H9 (cell line): Measurements from ENCODE around the gene CCDC57. TPM values are rescaled to one million over a fixed set of nuclear protein-coding genes. Genes with fewer than 3 reads are reported as not detected.

Experiments
- DNase-seq: peaks from one replicate; pipeline ENCODE4 v3.0.0-alpha.2; 2017
- H2AFZ ChIP-seq: one replicate; pipeline ENCODE4 v1.6.1; 2013; ENCODE audit warnings: mild to moderate bottlenecking, low read length, control low read depth, moderate library complexity
- H2AK5ac ChIP-seq: 2 replicates; pipeline ENCODE4 v1.6.1; 2013; ENCODE audit warnings: low read length, control low read depth, mixed read lengths; ENCODE audit not compliant: insufficient read length
- H2BK120ac ChIP-seq: one replicate; pipeline ENCODE4 v1.6.1; 2013; ENCODE audit warnings: low read depth, mild to moderate bottlenecking, low read length, control low read depth, inconsistent platforms; ENCODE audit not compliant: poor library complexity, severe bottlenecking
- H2BK12ac ChIP-seq: 2 replicates; pipeline ENCODE4 v1.6.1; 2013; ENCODE audit warnings: low read length, control low read depth, mixed read lengths, low read depth; ENCODE audit not compliant: insufficient read length
- H2BK15ac ChIP-seq: 2 replicates; pipeline ENCODE4 v1.6.1; 2013; ENCODE audit warnings: low read depth, low read length, control low read depth
- H2BK20ac ChIP-seq: one replicate; pipeline ENCODE4 v1.6.1; 2013; ENCODE audit warnings: low read depth, mild to moderate bottlenecking, low read length, control low read depth, inconsistent platforms; ENCODE audit not compliant: poor library complexity, severe bottlenecking
- H2BK5ac ChIP-seq: 2 replicates; pipeline ENCODE4 v1.6.1; 2013; ENCODE audit warnings: low read length, control low read depth, mixed read lengths; ENCODE audit not compliant: insufficient read length
- H3K14ac ChIP-seq: 2 replicates; pipeline ENCODE4 v1.6.1; 2013; ENCODE audit warnings: low read length, control low read depth; ENCODE audit not compliant: insufficient read depth
- H3K18ac ChIP-seq: 2 replicates; pipeline ENCODE4 v1.6.1; 2013; ENCODE audit warnings: low read depth, mild to moderate bottlenecking, mixed read lengths, low read length, control low read depth; ENCODE audit not compliant: insufficient read length
- H3K23ac ChIP-seq: 2 replicates; pipeline ENCODE4 v1.6.1; 2013; ENCODE audit warnings: low read length, control low read depth, mixed read lengths, low read depth; ENCODE audit not compliant: insufficient read length
- H3K23me2 ChIP-seq: 2 replicates; pipeline ENCODE4 v1.6.1; 2013; ENCODE audit warnings: low read depth, mild to moderate bottlenecking, mixed read lengths, low read length, control low read depth; ENCODE audit not compliant: insufficient read length, poor library complexity, severe bottlenecking
- H3K27ac ChIP-seq: 2 replicates; pipeline ENCODE4 v1.5.1; 2013; ENCODE audit warnings: low read length, control low read depth, mixed read lengths, low read depth; ENCODE audit not compliant: insufficient read length
- H3K27me3 ChIP-seq: 2 replicates; pipeline ENCODE4 v1.6.1; 2013; ENCODE audit warnings: low read length, control low read depth, inconsistent platforms; ENCODE audit not compliant: insufficient read depth
- H3K4ac ChIP-seq: 2 replicates; pipeline ENCODE4 v1.6.1; 2013; ENCODE audit warnings: low read depth, mild to moderate bottlenecking, control low read depth, inconsistent platforms, low read length, moderate library complexity
- H3K4me1 ChIP-seq: 2 replicates; pipeline ENCODE4 v1.6.1; 2013; ENCODE audit warnings: low read length, control low read depth, inconsistent platforms; ENCODE audit not compliant: insufficient read depth
- H3K4me2 ChIP-seq: 2 replicates; pipeline ENCODE4 v1.6.1; 2013; ENCODE audit warnings: low read length, control low read depth, mixed read lengths; ENCODE audit not compliant: insufficient read length, insufficient read depth
- H3K56ac ChIP-seq: 2 replicates; pipeline ENCODE4 v1.6.1; 2013; ENCODE audit warnings: low read depth, mild to moderate bottlenecking, mixed read lengths, low read length, control low read depth; ENCODE audit not compliant: insufficient read length
- H3K79me1 ChIP-seq: 2 replicates; pipeline ENCODE4 v1.6.1; 2013; ENCODE audit warnings: low read depth, mild to moderate bottlenecking, moderate library complexity, low read length, control low read depth, inconsistent platforms; ENCODE audit not compliant: insufficient read depth, poor library complexity, severe bottlenecking
- H3K79me2 ChIP-seq: 2 replicates; pipeline ENCODE4 v1.6.1; 2013; ENCODE audit warnings: low read length, control low read depth, inconsistent platforms; ENCODE audit not compliant: insufficient read depth
- H3K9ac ChIP-seq: 2 replicates; pipeline ENCODE4 v1.6.1; 2013; ENCODE audit warnings: low read length, control low read depth, mixed read lengths; ENCODE audit not compliant: insufficient read length; ENCODE audit errors: extremely low read depth
- H3K9me3 ChIP-seq: one replicate; pipeline ENCODE4 v1.6.1; 2013; ENCODE audit warnings: low read depth, low read length, inconsistent platforms; ENCODE audit not compliant: control insufficient read depth
- H3T11ph ChIP-seq: one replicate; pipeline ENCODE4 v1.6.1; 2013; ENCODE audit warnings: mild to moderate bottlenecking, low read length, control low read depth, inconsistent platforms
- H4K20me1 ChIP-seq: one replicate; pipeline ENCODE4 v1.6.1; 2013; ENCODE audit not compliant: control insufficient read depth, insufficient read length, insufficient read depth
- H4K5ac ChIP-seq: 2 replicates; pipeline ENCODE4 v1.6.1; 2013; ENCODE audit warnings: low read depth, mild to moderate bottlenecking, mixed read lengths, low read length, control low read depth; ENCODE audit not compliant: insufficient read length
- H4K8ac ChIP-seq: replicated peaks from 2 replicates; pipeline ENCODE4 v1.6.1; 2013; ENCODE audit warnings: low read length, control low read depth, mixed read lengths, low read depth; ENCODE audit not compliant: insufficient read length
- H4K91ac ChIP-seq: 2 replicates; pipeline ENCODE4 v1.6.1; 2013; ENCODE audit warnings: low read depth, mild to moderate bottlenecking, moderate library complexity, mixed read lengths, low read length, control low read depth; ENCODE audit not compliant: insufficient read length
- H3K27ac Mint-ChIP-seq, 3 experiments: 2 replicates in 2 of 3; 3 replicates in 1 of 3; pipeline ENCODE4 v1.8.0; 2020 to 2021; ENCODE audit warnings: mixed read lengths in 3 of 3, mild to moderate bottlenecking in 1 of 3, moderate library complexity in 1 of 3
- H3K27me3 Mint-ChIP-seq: 2 replicates; pipeline ENCODE4 v1.8.0; 2021; ENCODE audit warnings: low read depth, mild to moderate bottlenecking, moderate library complexity, mixed read lengths
- H3K36me3 Mint-ChIP-seq, 3 experiments: 2 replicates in 2 of 3; 3 replicates in 1 of 3; pipeline ENCODE4 v1.8.0; 2020 to 2021; ENCODE audit warnings: low read depth in 3 of 3, mixed read lengths in 3 of 3; ENCODE audit not compliant: insufficient read depth in 1 of 3
- H3K4me1 Mint-ChIP-seq, 2 experiments: 2 replicates each; pipeline ENCODE4 v1.8.0; 2020; ENCODE audit warnings: mixed read lengths in 2 of 2
- H3K4me3 Mint-ChIP-seq, 2 experiments: 2 replicates in 1 of 2; 3 replicates in 1 of 2; pipeline ENCODE4 v1.8.0; 2020 to 2021; ENCODE audit warnings: mild to moderate bottlenecking in 2 of 2, mixed read lengths in 2 of 2, moderate library complexity in 1 of 2
- H3K9me3 Mint-ChIP-seq, 2 experiments: 2 replicates in 1 of 2; 3 replicates in 1 of 2; pipeline ENCODE4 v1.8.0; 2020; ENCODE audit warnings: mild to moderate bottlenecking in 2 of 2, mixed read lengths in 2 of 2, moderate library complexity in 1 of 2
- WGBS: extraction: QIAGEN DNeasy Blood & Tissue Kit; methylation state at CpG from one replicate; pipeline ENCODE4 v1.1.7; 2013; ENCODE audit warnings: missing lambda C conversion rate, low lambda C conversion rate, mixed read lengths; ENCODE audit not compliant: insufficient read length; ENCODE audit errors: extremely low coverage; 5-methylcytosine and 5-hydroxymethylcytosine counted together
- total RNA-seq: library from RNA; stranded (reverse); gene quantifications from 2 replicates; pipeline ENCODE4 v1.2.1, GENCODE V29; 2021
- TF ChIP-seq, protein P1 (sequence below): fragments of 200-600 bp; sonication (generic); conservative IDR thresholded peaks from 3 replicates; pipeline ENCODE4 v1.8.0; 2021; ENCODE audit warnings: antibody characterized with exemption, mild to moderate bottlenecking

The CCDC57 gene
- total RNA-seq, 1 experiment from 2014 or later: 11.0 TPM

DNA sequence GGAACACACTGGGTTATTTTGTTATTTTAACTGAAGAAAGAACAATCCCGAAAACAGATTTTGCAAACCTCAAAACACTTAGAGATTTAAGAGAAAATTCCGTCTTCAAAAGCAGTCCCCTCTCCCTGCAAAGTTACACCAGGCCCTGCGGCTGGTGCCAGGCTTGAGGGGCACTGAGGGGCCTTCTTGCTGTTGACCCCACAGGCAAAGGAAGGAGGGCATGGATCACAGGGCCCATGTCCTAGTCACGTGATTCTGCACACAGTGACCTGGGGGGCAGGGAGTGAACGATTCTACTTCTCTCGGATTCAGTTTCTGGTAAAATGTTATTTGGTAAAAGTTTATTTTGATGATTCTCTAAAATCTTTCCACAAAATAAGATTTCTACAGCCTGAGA lies 59.3 kb downstream of the CCDC57 start:
- Histone ChIP-seq H3K9ac (no peak overlapping the region), H2BK12ac (no peak overlapping the region), H3K79me2 (no peaks in the 10 kb centered on the region), H3K56ac (no peak overlapping the region), H4K20me1 (no peaks in the 10 kb centered on the region), H3K4me2 (no peak overlapping the region), H3K14ac (no peak overlapping the region), H3K23ac (no peak overlapping the region), H4K8ac (no peak overlapping the region), H2AFZ (no peak overlapping the region), H3K27me3 (no peaks in the 10 kb centered on the region), H2BK20ac (no peak overlapping the region), H3K79me1 (no peaks in the 10 kb centered on the region), H4K91ac (no peak overlapping the region), H2BK120ac (no peak overlapping the region), H2BK15ac (no peak overlapping the region), H3K4me1 (no peaks in the 10 kb centered on the region), H4K5ac (no peak overlapping the region), H3T11ph (no peak overlapping the region), H2AK5ac (no peak overlapping the region), H3K4ac (no peak overlapping the region), H2BK5ac (no peak overlapping the region), H3K27ac (no peak overlapping the region), H3K23me2 (no peaks in the 10 kb centered on the region), H3K9me3 (no peaks in the 10 kb centered on the region), H3K18ac (no peak overlapping the region)
- Mint-ChIP-seq H3K9me3 (peaks cover 7 to 26% of the 10 kb centered on the region in 2 experiments; a peak in 4 of 5 replicates), H3K4me3 (0 out of 5 replicates have a peak overlapping the region, but pooled peaks of 1 of the 2 experiments have one; percentile 20), H3K27ac (no peak overlapping the region), H3K4me1 (peaks cover 0 to 5% of the 10 kb centered on the region in 2 experiments; a peak in 1 of 4 replicates), H3K36me3 (peaks cover 5 to 26% (median 5%) of the 10 kb centered on the region in 3 experiments; a peak in 6 of 7 replicates), H3K27me3 (peaks cover 12% of the 10 kb centered on the region)
- DNase-seq: no peak
- WGBS: no CpG with 5 or more reads among the region's 6 CpGs
- TF ChIP-seq, protein P1, sequence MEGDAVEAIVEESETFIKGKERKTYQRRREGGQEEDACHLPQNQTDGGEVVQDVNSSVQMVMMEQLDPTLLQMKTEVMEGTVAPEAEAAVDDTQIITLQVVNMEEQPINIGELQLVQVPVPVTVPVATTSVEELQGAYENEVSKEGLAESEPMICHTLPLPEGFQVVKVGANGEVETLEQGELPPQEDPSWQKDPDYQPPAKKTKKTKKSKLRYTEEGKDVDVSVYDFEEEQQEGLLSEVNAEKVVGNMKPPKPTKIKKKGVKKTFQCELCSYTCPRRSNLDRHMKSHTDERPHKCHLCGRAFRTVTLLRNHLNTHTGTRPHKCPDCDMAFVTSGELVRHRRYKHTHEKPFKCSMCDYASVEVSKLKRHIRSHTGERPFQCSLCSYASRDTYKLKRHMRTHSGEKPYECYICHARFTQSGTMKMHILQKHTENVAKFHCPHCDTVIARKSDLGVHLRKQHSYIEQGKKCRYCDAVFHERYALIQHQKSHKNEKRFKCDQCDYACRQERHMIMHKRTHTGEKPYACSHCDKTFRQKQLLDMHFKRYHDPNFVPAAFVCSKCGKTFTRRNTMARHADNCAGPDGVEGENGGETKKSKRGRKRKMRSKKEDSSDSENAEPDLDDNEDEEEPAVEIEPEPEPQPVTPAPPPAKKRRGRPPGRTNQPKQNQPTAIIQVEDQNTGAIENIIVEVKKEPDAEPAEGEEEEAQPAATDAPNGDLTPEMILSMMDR: no peak
